ENCODE results near the gene HECTD3. TPM values are rescaled to one million over a fixed set of nuclear protein-coding genes. Genes with fewer than 3 reads are reported as not detected.

Gene HECTD3
- total RNA-seq, 3 donors from 2014 or later (not counting 1 experiment from before 2014, with no cell fraction given) = 56.6 to 67.4 (median 64.4) TPM

GRCh38 chr1:45035631-45036301 lies 24.6 kb upstream of the HECTD3 start:
- no peaks in the 10 kb centered on the region for H3K36me3 ChIP-seq (ENCODE audit: control insufficient read depth, insufficient read depth, low read length)
- no peak overlapping the region for H3K27ac Mint-ChIP-seq
- H3K4me3 Mint-ChIP-seq = no peak overlapping the region
- H3K4me1 Mint-ChIP-seq = no peaks in the 10 kb centered on the region
- ATAC-seq = no peak
- no peak overlapping the region for H3K4me3 ChIP-seq (ENCODE audit: low read length)
- DNase-seq = no peak
- H3K4me1 ChIP-seq (ENCODE audit: control insufficient read depth, insufficient read depth, low read length) = peaks cover 4% of the 10 kb centered on the region
- no peaks in the 10 kb centered on the region for H3K36me3 Mint-ChIP-seq
- TF ChIP-seq CTCF (IDR thresholded peaks at IDR 0.05) = no peak
- H3K27me3 ChIP-seq (ENCODE audit: control insufficient read depth, insufficient read depth, low read length) = no peaks in the 10 kb centered on the region
- no peaks in the 10 kb centered on the region for H3K9me3 Mint-ChIP-seq
- no peaks in the 10 kb centered on the region for H3K27me3 Mint-ChIP-seq (ENCODE audit: low read depth in 2 of 2)
- H3K27ac ChIP-seq (ENCODE audit: low read length) = no peak overlapping the region
- no peaks in the 10 kb centered on the region for H3K9me3 ChIP-seq (ENCODE audit: control insufficient read depth, insufficient read depth, low read length)
- WGBS (ENCODE audit: insufficient coverage) = 92% methylated on average over 7 of the region's 7 CpGs
- intact Hi-C loops (cut with micrococcal nuclease) = no loop called here

DNA sequence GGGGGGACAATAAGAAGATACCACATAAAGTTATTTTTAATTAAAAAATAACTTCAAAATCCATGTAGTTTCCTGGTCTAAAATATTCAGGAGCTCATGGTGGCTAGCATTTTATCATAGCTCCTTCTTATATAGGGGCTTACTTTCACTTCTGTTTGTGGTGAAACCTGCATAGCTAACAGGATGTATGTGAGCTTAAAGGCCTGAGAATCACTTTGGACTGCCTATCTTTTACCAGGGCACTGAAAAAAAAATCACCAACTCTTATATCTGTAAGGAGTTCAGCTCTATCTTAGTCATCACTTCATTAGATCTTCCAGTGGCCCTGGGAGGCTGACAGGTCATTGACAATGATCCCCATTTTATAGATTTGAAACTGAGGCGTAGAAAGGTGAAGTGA lies 22.2 kb upstream of the HECTD3 start:
- Histone ChIP-seq H3K4me1 (ENCODE audit: control insufficient read depth, insufficient read depth, low read length) (peaks cover 4% of the 10 kb centered on the region), H3K27ac (ENCODE audit: low read length) (no peak overlapping the region), H3K27me3 (ENCODE audit: control insufficient read depth, insufficient read depth, low read length) (no peaks in the 10 kb centered on the region), H3K9me3 (ENCODE audit: control insufficient read depth, insufficient read depth, low read length) (no peaks in the 10 kb centered on the region), H3K4me3 (ENCODE audit: low read length) (no peak overlapping the region), H3K36me3 (ENCODE audit: control insufficient read depth, insufficient read depth, low read length) (no peaks in the 10 kb centered on the region)
- intact Hi-C loops (cut with micrococcal nuclease) = no loop called here
- ATAC-seq (peak in 2 of 3 donors; percentile 55 to 69), DNase-seq (no peak)
- H3K27ac Mint-ChIP-seq = peak overlapping the region in 1 of 2 donors; percentile 58
- WGBS (ENCODE audit: insufficient coverage) = no CpG with 5 or more reads among the region's 1 CpG
- no peak for TF ChIP-seq CTCF (IDR thresholded peaks at IDR 0.05)
- no peaks in the 10 kb centered on the region for H3K9me3 Mint-ChIP-seq
- peaks cover 0 to 3% of the 10 kb centered on the region in 2 donors for H3K27me3 Mint-ChIP-seq (ENCODE audit: low read depth in 2 of 2)
- no peak overlapping the region for H3K4me3 Mint-ChIP-seq
- H3K36me3 Mint-ChIP-seq = no peaks in the 10 kb centered on the region
- H3K4me1 Mint-ChIP-seq = no peaks in the 10 kb centered on the region

DNA sequence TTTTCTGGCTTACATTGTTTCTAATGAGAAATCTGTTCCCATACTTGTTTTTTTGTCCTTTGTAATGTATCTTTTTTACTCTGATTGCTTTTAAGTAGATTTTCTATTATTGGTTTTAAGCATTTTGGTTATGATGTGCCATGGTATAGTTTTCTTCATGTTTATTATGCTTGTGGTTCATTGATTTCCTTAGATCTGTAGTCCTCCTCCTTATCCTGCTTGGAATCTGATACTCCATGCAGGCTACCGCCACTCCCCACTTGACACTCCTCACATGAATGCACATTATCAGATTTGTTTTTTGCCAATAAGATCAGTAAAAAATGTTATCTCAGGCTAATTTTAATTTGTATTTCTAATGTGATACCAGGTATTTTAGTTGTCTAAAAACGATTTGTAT lies 21.7 kb upstream of the HECTD3 start:
- Histone ChIP-seq H3K27me3 (ENCODE audit: control insufficient read depth, insufficient read depth, low read length) (no peaks in the 10 kb centered on the region), H3K36me3 (ENCODE audit: control insufficient read depth, insufficient read depth, low read length) (no peaks in the 10 kb centered on the region), H3K4me1 (ENCODE audit: control insufficient read depth, insufficient read depth, low read length) (peaks cover 4% of the 10 kb centered on the region), H3K4me3 (ENCODE audit: low read length) (no peak overlapping the region), H3K9me3 (ENCODE audit: control insufficient read depth, insufficient read depth, low read length) (no peaks in the 10 kb centered on the region), H3K27ac (ENCODE audit: low read length) (no peak overlapping the region)
- intact Hi-C loops (cut with micrococcal nuclease) = no loop called here
- Mint-ChIP-seq H3K9me3 (no peaks in the 10 kb centered on the region), H3K27ac (no peak overlapping the region), H3K4me1 (no peaks in the 10 kb centered on the region), H3K4me3 (no peak overlapping the region), H3K27me3 (ENCODE audit: low read depth in 2 of 2) (peaks cover 0 to 3% of the 10 kb centered on the region in 2 donors), H3K36me3 (no peaks in the 10 kb centered on the region)
- no peak for TF ChIP-seq CTCF (IDR thresholded peaks at IDR 0.05)
- no CpG with 5 or more reads among the region's 2 CpGs for WGBS (ENCODE audit: insufficient coverage)
- no peak for DNase-seq
- ATAC-seq = no peak

GRCh38 chr1:45026446-45026845 lies 15.3 kb upstream of the HECTD3 start:
- no peaks in the 10 kb centered on the region for H3K4me1 Mint-ChIP-seq
- H3K9me3 Mint-ChIP-seq = no peaks in the 10 kb centered on the region
- no peak for TF ChIP-seq CTCF (IDR thresholded peaks at IDR 0.05)
- intact Hi-C loops (cut with micrococcal nuclease) = no loop called here
- no peaks in the 10 kb centered on the region for H3K4me1 ChIP-seq (ENCODE audit: control insufficient read depth, insufficient read depth, low read length)
- no peaks in the 10 kb centered on the region for H3K36me3 ChIP-seq (ENCODE audit: control insufficient read depth, insufficient read depth, low read length)
- no peak overlapping the region for H3K27ac ChIP-seq (ENCODE audit: low read length)
- H3K27me3 Mint-ChIP-seq (ENCODE audit: low read depth in 2 of 2) = peaks cover 0 to 3% of the 10 kb centered on the region in 2 donors
- no peak overlapping the region for H3K4me3 ChIP-seq (ENCODE audit: low read length)
- H3K27me3 ChIP-seq (ENCODE audit: control insufficient read depth, insufficient read depth, low read length) = no peaks in the 10 kb centered on the region
- no peak overlapping the region for H3K4me3 Mint-ChIP-seq
- no peaks in the 10 kb centered on the region for H3K9me3 ChIP-seq (ENCODE audit: control insufficient read depth, insufficient read depth, low read length)
- DNase-seq = no peak
- no peak for ATAC-seq
- WGBS (ENCODE audit: insufficient coverage) = no CpG with 5 or more reads among the region's 1 CpG
- no peak overlapping the region for H3K27ac Mint-ChIP-seq
- no peaks in the 10 kb centered on the region for H3K36me3 Mint-ChIP-seq

Data from natural killer cell (primary cell).